ENCODE results near the gene FBLN1.

The FBLN1 gene

DNA sequence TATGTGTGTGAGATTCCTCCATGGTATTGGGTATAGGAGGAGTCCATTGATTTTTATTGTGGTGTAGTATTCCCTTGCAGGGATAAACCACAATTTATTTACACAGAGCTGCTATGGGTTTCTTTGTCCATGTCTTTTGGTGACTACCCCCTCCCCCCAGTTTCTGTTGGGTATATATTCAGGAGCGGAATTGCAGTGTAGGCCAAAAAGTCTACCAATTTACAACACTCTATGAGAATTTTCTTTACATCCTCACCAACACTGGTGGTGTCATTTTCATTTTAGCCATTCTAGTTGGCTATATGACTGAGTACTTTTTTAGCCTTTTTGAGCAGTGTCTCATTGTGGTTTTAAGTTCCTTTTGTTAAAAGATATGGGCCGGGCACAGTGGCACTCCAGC lies 113.7 kb downstream of the FBLN1 start:
- no peak overlapping the region for H3K9ac ChIP-seq (ENCODE audit: low read depth, low read length, poor library complexity, severe bottlenecking)
- TF ChIP-seq EZH2phosphoT487 (IDR thresholded peaks at IDR 0.05; ENCODE audit: borderline replicate concordance): no peak
- TF ChIP-seq, protein P1, sequence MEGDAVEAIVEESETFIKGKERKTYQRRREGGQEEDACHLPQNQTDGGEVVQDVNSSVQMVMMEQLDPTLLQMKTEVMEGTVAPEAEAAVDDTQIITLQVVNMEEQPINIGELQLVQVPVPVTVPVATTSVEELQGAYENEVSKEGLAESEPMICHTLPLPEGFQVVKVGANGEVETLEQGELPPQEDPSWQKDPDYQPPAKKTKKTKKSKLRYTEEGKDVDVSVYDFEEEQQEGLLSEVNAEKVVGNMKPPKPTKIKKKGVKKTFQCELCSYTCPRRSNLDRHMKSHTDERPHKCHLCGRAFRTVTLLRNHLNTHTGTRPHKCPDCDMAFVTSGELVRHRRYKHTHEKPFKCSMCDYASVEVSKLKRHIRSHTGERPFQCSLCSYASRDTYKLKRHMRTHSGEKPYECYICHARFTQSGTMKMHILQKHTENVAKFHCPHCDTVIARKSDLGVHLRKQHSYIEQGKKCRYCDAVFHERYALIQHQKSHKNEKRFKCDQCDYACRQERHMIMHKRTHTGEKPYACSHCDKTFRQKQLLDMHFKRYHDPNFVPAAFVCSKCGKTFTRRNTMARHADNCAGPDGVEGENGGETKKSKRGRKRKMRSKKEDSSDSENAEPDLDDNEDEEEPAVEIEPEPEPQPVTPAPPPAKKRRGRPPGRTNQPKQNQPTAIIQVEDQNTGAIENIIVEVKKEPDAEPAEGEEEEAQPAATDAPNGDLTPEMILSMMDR (conservative IDR thresholded peaks at IDR 0.05; ENCODE audit: low read length): no peak
- no peaks in the 10 kb centered on the region for H3K79me2 ChIP-seq (ENCODE audit: insufficient read depth, low read length)
- H2AFZ ChIP-seq (ENCODE audit: low read length): no peak overlapping the region
- no peak overlapping the region for H3K4me2 ChIP-seq (ENCODE audit: low read depth, low read length, poor library complexity, severe bottlenecking)
- H3F3A ChIP-seq (ENCODE audit: low read depth): no peaks in the 10 kb centered on the region
- peaks cover 2% of the 10 kb centered on the region for H3K4me1 ChIP-seq (ENCODE audit: insufficient read depth, low read length, poor library complexity, severe bottlenecking)
- H3K36me3 ChIP-seq (ENCODE audit: insufficient read depth, low read length): no peaks in the 10 kb centered on the region
- H3K9me3 ChIP-seq (ENCODE audit: insufficient read depth, low read depth, low read length): peaks cover 7% of the 10 kb centered on the region; the same call in 1 of the 2 replicates
- no peaks in the 10 kb centered on the region for H4K20me1 ChIP-seq (ENCODE audit: insufficient read depth, low read length, poor library complexity, severe bottlenecking)
- H3K4me3 ChIP-seq (ENCODE audit: low read length, poor library complexity, severe bottlenecking): no peak overlapping the region
- H3K9me2 ChIP-seq (replicated peaks; ENCODE audit: low read depth, low read length): no peaks in the 10 kb centered on the region
- H3K27me3 ChIP-seq (ENCODE audit: insufficient read depth, low read length, poor library complexity, severe bottlenecking): no peaks in the 10 kb centered on the region

DNA sequence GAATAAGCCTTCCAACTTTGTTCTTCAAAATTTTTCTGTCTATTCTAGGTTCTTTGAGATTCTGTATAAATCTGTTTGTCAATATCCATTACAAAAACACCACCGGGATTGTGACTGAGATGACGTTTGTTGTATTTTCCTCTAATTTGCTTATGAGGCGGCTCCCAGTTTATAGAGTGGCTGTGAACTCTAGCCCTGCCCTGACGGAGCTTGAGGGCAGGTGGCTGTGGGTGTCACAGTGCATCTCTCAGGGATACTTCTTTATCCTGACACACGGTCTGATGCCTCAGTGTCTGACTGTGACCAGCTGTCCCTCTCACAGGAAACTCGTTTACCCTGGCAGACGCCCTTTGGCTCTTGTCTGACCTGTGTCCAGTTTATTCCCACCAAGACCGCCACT lies 115.3 kb downstream of the FBLN1 start:
- no peak overlapping the region for H3K9ac ChIP-seq (ENCODE audit: low read depth, low read length, poor library complexity, severe bottlenecking)
- peaks cover 7% of the 10 kb centered on the region; the same call in 1 of the 2 replicates for H3K9me3 ChIP-seq (ENCODE audit: insufficient read depth, low read depth, low read length)
- no peaks in the 10 kb centered on the region for H3K9me2 ChIP-seq (replicated peaks; ENCODE audit: low read depth, low read length)
- TF ChIP-seq, protein P1 (conservative IDR thresholded peaks at IDR 0.05; ENCODE audit: low read length): no peak
- TF ChIP-seq EZH2phosphoT487 (IDR thresholded peaks at IDR 0.05; ENCODE audit: borderline replicate concordance): no peak
- peaks cover 2% of the 10 kb centered on the region for H3K4me1 ChIP-seq (ENCODE audit: insufficient read depth, low read length, poor library complexity, severe bottlenecking)
- no peaks in the 10 kb centered on the region for H3K79me2 ChIP-seq (ENCODE audit: insufficient read depth, low read length)
- H3F3A ChIP-seq (ENCODE audit: low read depth): no peaks in the 10 kb centered on the region
- H3K4me2 ChIP-seq (ENCODE audit: low read depth, low read length, poor library complexity, severe bottlenecking): no peak overlapping the region
- no peaks in the 10 kb centered on the region for H4K20me1 ChIP-seq (ENCODE audit: insufficient read depth, low read length, poor library complexity, severe bottlenecking)
- H2AFZ ChIP-seq (ENCODE audit: low read length): no peak overlapping the region
- H3K27me3 ChIP-seq (ENCODE audit: insufficient read depth, low read length, poor library complexity, severe bottlenecking): no peaks in the 10 kb centered on the region
- no peaks in the 10 kb centered on the region for H3K36me3 ChIP-seq (ENCODE audit: insufficient read depth, low read length)
- no peak overlapping the region for H3K4me3 ChIP-seq (ENCODE audit: low read length, poor library complexity, severe bottlenecking)

DNA sequence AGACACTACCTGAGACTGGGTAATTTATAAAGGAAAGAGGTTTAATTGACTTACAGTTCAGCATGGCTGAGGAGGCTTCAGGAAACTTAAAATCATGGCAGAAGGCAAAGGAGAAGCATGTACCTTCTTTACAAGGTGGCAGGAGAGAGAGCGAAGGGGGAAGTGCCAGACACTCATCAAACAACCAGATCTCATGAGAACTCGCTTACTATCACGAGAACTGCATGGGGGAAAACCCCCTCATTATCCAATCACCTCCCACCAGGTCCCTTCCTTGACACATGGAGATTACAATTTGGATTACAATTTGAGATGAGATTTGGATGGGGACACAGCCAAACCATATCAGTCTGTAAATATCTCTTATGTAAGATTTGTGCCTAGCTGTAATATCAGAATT lies 118.0 kb downstream of the FBLN1 start:
- no peak overlapping the region for H2AFZ ChIP-seq (ENCODE audit: low read length)
- H3K9me2 ChIP-seq (replicated peaks; ENCODE audit: low read depth, low read length): no peaks in the 10 kb centered on the region
- H4K20me1 ChIP-seq (ENCODE audit: insufficient read depth, low read length, poor library complexity, severe bottlenecking): no peaks in the 10 kb centered on the region
- H3K4me3 ChIP-seq (ENCODE audit: low read length, poor library complexity, severe bottlenecking): no peak overlapping the region
- H3K9me3 ChIP-seq (ENCODE audit: insufficient read depth, low read depth, low read length): peaks cover 7% of the 10 kb centered on the region; the same call in 1 of the 2 replicates
- no peaks in the 10 kb centered on the region for H3K27me3 ChIP-seq (ENCODE audit: insufficient read depth, low read length, poor library complexity, severe bottlenecking)
- no peaks in the 10 kb centered on the region for H3K79me2 ChIP-seq (ENCODE audit: insufficient read depth, low read length)
- H3K9ac ChIP-seq (ENCODE audit: low read depth, low read length, poor library complexity, severe bottlenecking): no peak overlapping the region
- no peak for TF ChIP-seq EZH2phosphoT487 (IDR thresholded peaks at IDR 0.05; ENCODE audit: borderline replicate concordance)
- TF ChIP-seq, protein P1 (conservative IDR thresholded peaks at IDR 0.05; ENCODE audit: low read length): no peak
- no peaks in the 10 kb centered on the region for H3K36me3 ChIP-seq (ENCODE audit: insufficient read depth, low read length)
- H3F3A ChIP-seq (ENCODE audit: low read depth): no peaks in the 10 kb centered on the region
- peaks cover 2% of the 10 kb centered on the region for H3K4me1 ChIP-seq (ENCODE audit: insufficient read depth, low read length, poor library complexity, severe bottlenecking)
- H3K4me2 ChIP-seq (ENCODE audit: low read depth, low read length, poor library complexity, severe bottlenecking): no peak overlapping the region
